T follicular helper cell (primary cell): ENCODE measurements around the gene SH3GLB2.

Experiments
- DNase-seq: peaks from one replicate; pipeline ENCODE4 v3.0.0-alpha.2; 2020; ENCODE audit warnings: low read depth
- total RNA-seq, 2 experiments: gene quantifications; one replicate each; lab custom pipeline; 2026; lab: John Stamatoyannopoulos, UW

Gene SH3GLB2
- 37.7 to 125 reads per million in 2 experiments for total RNA-seq

- peak; percentile 90 for DNase-seq
These were observed at the start of gene SH3GLB2 for GRCh38 chr9:129028192-129028966. TSS of gene SH3GLB2 (minus strand) at chr9:129028331. CDS start at chr9:129028154, 177 bp downstream.

DNA sequence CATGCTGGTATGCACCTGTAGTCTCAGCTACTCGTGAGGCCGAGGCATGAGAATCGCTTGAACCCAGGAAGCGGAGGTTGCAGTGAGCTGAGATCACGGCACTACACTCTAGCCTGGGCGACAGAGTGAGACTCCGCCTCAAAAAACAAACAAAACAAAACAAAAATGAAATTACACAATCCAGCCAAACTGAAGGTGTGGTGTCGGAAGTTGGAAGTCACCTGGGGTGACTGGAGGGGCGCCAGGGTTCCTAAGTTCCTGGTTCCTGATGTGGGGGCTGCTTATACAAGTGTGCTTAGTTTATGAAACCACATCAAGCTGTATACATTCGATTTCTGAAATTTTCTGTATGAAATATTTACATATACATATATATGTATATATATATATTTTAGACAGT is 49.1 kb upstream of the SH3GLB2 start:
- DNase-seq = no peak

DNA sequence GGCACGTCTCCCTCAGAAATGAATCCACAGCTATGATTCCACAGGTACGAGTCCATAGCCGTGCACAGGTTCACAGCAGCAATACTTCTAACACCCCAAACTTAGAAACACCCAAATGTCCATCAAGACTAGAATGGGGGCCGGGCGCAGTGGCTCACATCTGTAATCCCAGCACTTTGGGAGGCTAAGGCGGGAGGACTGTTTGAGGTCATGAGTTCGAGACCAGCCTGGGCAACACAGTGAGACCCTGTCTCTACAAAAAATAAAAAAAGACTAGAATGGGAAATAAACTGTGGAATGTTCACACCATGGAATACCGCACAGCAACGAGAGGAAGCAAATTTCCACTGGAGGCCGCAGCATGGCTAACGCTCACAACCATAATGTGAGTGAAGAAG is 48.5 kb upstream of the SH3GLB2 start:
- no peak for DNase-seq

GRCh38 chr9:129075996-129076639 is 48.0 kb upstream of the SH3GLB2 start:
- DNase-seq = no peak

DNA sequence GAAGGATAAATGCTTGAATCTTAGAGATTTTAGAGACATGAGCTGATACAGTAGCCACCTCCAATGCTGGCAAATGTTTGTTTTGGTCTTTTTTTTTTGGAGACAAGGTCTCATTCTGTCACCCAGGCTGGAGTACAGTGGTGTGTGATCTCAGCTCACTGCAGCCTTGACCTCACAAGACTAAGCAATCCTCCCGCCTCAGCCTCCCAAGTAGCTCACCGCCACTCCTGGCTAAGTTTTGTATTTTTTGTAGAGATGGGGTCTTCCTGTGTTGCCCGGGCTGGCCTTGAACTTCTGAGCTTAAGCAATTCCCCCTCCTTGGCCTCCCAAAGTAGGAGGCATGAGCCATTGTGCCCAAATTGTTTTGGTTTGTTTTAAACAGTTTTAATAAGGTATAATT is 46.0 kb upstream of the SH3GLB2 start:
- no peak for DNase-seq

GRCh38 chr9:129073404-129073803 is 45.3 kb upstream of the SH3GLB2 start:
- no peak for DNase-seq

- no peak for DNase-seq
These were observed 44.0 kb upstream of the SH3GLB2 start for GRCh38 chr9:129072171-129072570.

GRCh38 chr9:129071526-129072126 is 43.5 kb upstream of the SH3GLB2 start:
- no peak for DNase-seq

DNA sequence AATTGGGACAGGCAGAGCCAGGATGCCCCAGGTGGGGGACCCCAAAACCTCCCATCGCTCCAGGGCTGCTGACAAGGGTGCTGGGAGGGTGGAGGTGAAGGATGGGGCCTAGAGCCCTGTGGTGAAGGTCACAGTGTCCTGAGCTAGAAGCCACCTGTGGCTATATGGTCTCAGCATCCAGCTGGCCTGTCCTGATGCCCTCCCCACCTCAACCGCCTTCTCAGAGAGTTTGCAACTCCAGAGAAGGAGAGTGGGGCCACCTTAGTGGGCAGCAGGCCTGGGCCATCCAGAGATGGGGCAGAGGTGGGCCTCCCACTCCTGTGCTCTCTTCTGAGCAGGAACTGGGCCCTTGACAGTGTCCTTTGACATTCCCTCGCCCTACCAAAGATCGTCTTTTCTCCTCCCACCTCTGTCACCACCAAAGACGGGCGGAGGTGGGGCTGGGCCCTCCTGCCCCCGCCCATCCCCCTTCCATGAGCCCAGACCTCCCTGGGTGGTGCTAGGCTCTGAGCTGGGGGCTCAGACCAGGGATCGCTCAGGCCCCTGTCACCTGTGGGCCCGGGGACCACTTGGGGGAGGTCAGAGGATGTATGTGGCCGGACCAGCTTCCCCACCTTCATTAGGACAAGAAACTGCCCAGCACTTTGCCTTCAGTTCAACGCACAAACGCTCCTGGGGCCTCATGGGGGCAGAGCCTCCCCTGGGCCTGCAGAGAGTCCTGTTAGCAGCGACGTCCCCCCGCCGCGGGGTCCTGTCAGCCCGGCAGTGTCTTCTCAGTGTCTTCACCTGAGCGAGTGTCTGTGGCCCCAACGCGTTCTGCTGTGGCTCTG is 42.8 kb upstream of the SH3GLB2 start:
- no peak for DNase-seq

- DNase-seq = no peak
These were observed 41.9 kb upstream of the SH3GLB2 start for GRCh38 chr9:129069862-129070641.

GRCh38 chr9:129068990-129069861 is 41.1 kb upstream of the SH3GLB2 start:
- no peak for DNase-seq

GRCh38 chr9:129068110-129068509 is 40.0 kb upstream of the SH3GLB2 start:
- no peak for DNase-seq

- DNase-seq = no peak
These were observed 36.4 kb upstream of the SH3GLB2 start for GRCh38 chr9:129064499-129064908.

DNA sequence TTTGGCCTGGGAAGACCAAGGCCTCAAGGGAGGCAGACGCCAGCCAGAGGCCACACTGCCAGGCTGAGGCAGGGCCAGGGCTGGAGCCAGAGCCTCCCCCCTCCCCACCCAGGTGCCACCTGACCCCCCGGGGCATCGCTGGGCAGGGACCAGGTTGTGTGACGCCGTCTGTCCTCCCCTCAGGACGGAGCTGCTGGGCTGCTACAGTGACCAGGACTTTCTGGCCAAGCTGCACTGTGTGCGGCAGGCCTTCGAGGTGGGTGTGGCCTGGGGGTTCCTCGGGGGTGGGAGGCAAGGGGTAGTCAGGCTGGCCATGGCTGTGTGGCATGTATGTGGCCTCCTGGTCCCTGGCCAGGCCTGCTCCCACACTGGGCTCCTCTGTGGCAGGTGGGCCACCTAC is 34.9 kb upstream of the SH3GLB2 start:
- no peak for DNase-seq

- no peak for DNase-seq
These were observed 32.9 kb upstream of the SH3GLB2 start for GRCh38 chr9:129060991-129061390.

GRCh38 chr9:129059796-129060785 is 32.0 kb upstream of the SH3GLB2 start:
- DNase-seq = no peak

DNA sequence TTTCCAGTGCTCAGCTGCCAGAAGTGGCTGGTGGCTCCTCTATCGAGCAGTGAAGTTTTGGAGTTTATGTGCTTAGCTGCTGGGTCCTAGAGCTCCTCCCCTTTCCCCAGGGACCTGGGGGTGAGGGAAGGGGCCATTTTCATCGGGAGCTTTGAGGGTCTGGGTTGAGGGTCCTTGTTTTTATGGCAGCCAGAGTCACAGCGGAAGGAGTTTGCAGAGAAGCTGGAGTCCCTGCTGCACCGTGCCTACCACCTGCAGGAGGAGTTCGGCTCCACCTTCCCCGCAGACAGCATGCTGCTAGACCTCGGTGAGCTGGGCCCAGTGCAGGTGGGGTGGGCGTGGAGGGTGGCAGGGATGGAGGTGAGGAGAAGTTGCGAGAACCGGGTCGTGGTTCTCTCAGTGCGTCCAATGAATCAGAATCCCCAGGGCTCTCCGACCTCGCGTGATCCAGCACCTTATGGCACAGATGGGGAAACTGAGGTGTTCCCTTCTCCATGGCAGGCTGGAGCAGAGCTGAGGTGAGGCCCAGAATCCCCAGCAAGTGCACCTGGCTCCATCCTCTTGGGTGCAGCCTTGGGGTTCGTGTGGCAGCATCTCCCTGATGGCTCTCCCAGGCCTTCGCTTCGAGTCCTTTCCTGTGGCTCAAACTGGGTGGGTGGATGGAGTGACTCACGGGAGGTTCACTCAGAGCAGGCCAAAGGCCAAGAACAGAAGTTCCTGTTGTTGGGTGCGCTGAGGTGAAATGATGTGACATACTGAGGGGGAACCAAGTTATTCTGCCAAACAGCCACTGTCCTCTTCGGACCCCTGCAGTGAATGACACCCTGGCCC is 31.0 kb upstream of the SH3GLB2 start:
- DNase-seq = no peak

DNA sequence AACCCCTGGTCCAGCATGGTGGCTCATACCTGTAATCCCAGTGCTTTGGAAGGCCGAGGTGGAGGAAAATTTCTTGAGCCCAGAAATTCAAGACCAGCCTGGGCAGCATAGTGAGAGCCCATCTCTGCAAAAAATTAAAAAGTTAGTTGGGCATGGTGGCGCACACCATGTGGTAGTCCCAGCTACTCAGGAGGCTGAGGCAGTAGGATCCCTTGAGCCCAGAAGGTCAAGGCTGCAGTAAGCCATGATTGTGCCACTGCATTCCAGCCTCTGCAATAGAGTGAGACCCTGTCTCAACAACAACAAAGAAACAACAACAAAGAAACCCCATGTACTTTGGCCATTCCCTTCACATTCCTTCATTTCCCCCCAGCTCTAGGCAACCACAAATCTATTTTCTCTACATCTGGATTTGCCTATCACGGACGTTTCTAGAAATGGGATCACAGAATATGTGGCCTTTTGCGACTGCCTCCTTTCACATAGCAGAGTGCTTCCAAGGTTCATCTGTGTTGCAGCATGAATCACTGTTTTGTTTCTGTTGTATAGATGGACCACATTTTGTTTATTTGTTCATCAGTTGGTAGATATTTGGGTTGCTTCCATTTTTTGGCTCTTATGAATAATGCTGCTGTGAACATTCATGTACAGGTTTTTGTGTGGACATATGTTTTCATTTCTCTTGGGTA is 26.2 kb upstream of the SH3GLB2 start:
- no peak for DNase-seq
